GM12891 (cell line): Measurements from ENCODE around the gene ULBP3.

Experiments used
- POLR2A ChIP-seq: IDR thresholded peaks from 2 replicates; pipeline ENCODE4 v1.6.1; 2011; ENCODE audit warnings: low read depth, low read length, control low read depth
- POLR2AphosphoS5 ChIP-seq: IDR thresholded peaks from 2 replicates; pipeline ENCODE4 v1.6.1; 2011; ENCODE audit warnings: low read depth, low read length, control low read depth
- SPI1 ChIP-seq: IDR thresholded peaks from 2 replicates; pipeline ENCODE4 v1.6.1; 2011; ENCODE audit warnings: low read depth, low read length, control low read depth
- TAF1 ChIP-seq: IDR thresholded peaks from 2 replicates; pipeline ENCODE4 v1.6.1; 2011; ENCODE audit warnings: low read depth, low read length, control low read depth

GRCh38 chr6:150069706-150070105, 785 bp upstream of the ULBP3 start:
- TF ChIP-seq POLR2A (no peak), TAF1 (no peak), POLR2AphosphoS5 (no peak), SPI1 (no peak)
